ENCODE results near the gene GSTM2.
A peak's percentile ranks its signal among the peaks of the same experiment; 100 is the strongest.

Gene GSTM2

DNA sequence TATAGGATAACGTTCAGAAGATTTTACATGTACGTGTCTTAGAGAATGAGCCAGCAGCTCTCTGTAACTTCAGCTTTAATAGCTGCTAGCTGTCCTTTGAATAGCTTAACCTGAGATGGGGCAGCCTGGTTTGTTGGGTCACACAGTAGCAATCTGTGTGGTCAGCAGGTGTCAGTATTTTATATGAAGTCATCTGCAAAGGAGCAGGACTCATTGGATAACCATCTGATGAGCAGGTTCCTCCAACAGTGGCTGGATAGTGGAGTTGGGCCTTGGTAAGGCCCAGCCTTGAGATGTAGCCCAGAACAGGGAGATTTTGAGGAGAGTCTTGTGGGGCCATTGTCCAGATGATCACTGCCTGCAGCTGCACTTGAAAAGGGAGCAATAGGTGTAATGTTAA lies 50.6 kb downstream of the GSTM2 start:
- H3K4me3 ChIP-seq (ENCODE audit: low read length): no peak overlapping the region
- TF ChIP-seq, protein P1, sequence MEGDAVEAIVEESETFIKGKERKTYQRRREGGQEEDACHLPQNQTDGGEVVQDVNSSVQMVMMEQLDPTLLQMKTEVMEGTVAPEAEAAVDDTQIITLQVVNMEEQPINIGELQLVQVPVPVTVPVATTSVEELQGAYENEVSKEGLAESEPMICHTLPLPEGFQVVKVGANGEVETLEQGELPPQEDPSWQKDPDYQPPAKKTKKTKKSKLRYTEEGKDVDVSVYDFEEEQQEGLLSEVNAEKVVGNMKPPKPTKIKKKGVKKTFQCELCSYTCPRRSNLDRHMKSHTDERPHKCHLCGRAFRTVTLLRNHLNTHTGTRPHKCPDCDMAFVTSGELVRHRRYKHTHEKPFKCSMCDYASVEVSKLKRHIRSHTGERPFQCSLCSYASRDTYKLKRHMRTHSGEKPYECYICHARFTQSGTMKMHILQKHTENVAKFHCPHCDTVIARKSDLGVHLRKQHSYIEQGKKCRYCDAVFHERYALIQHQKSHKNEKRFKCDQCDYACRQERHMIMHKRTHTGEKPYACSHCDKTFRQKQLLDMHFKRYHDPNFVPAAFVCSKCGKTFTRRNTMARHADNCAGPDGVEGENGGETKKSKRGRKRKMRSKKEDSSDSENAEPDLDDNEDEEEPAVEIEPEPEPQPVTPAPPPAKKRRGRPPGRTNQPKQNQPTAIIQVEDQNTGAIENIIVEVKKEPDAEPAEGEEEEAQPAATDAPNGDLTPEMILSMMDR (IDR thresholded peaks at IDR 0.05; ENCODE audit: insufficient read depth, low read depth, low read length, missing control alignments): no peak
- DNase-seq (ENCODE audit: low read depth): no peak

DNA sequence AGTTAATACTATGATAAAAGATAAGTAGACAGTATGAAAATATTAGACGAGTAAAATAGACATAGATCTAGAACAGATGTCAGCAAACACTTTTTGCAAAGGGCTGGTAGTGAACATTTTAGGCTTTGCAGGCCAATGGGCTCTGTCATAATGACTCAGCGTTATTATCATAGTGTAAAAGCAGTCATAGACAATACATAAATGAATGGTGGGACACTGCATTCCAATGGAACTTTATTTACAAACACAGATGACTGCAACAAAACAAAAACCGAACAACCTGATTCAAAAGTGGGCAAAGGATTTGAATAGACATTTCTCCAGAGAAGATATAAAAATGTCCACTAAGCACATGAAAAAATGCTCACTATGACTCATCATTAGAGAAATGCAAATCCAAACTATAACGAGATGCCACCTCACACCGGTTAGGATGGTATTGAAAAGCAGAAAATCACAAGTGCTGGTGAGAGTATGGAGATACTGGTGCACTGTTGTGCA lies 51.5 kb downstream of the GSTM2 start:
- TF ChIP-seq, protein P1 (IDR thresholded peaks at IDR 0.05; ENCODE audit: insufficient read depth, low read depth, low read length, missing control alignments): no peak
- no peak overlapping the region for H3K4me3 ChIP-seq (ENCODE audit: low read length)
- peak; percentile 53 for DNase-seq (ENCODE audit: low read depth)

DNA sequence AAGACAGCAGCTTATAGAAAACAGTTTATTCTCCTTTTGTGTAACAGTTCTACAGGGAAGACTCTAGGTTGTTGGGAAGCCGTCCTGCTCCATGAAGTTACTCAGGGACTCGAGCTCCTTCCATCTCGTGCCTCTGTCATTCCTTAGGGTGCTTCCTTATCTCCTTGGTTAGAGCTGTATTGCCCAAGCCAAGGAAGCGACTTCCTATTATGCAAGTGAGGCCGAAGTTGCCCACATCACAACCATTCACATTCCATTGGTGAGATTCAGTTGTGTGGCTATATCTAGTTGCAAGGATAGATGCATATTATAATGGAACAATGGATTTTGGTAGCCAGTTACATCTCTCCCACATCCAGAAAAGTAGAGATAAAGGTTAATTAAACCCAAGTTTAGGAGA lies 53.2 kb downstream of the GSTM2 start:
- TF ChIP-seq, protein P1 (IDR thresholded peaks at IDR 0.05; ENCODE audit: insufficient read depth, low read depth, low read length, missing control alignments): no peak
- no peak for DNase-seq (ENCODE audit: low read depth)
- no peak overlapping the region for H3K4me3 ChIP-seq (ENCODE audit: low read length)

- no peak overlapping the region for H3K4me3 ChIP-seq (ENCODE audit: low read length)
- TF ChIP-seq, protein P1 (IDR thresholded peaks at IDR 0.05; ENCODE audit: insufficient read depth, low read depth, low read length, missing control alignments): no peak
- DNase-seq (ENCODE audit: low read depth): no peak
Observed at GRCh38 chr1:109721971-109722370, 54.1 kb downstream of the GSTM2 start.

DNA sequence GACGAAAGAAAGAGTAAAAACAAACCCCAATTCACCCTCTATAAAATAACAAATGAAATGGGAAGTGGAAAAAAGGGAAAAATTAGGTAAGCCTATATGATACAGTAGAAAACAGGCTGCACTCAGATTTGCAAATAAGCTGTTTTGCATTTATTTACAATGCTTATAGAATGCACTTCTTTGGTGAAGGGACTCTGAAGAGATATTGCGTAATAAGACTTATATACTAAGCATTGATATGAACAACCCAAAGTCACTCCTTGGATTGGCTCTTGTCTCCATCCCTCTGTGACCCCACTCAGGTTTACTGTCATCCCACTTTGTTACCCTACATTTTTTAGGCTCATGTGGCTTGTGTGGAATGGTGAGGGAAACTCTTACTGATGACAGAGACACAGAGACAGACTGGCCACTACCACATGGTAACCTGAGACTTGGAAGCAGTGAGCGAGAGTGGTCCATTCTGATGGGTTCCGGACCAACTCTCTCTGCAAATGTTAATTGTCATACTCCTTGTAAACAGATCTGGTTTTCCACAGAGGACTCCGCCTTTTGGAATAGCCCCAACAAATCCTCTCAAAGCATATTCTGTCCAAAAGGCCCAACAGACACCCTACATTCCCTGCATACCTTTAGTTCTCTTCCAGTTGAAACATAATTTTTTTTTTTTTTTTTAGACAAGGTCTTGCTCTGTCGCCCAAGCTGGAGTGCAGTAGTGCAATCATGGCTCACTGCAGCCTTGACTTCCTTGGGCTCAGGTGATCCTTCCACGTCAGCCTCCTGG lies 55.2 kb downstream of the GSTM2 start:
- H3K4me3 ChIP-seq (ENCODE audit: low read length): no peak overlapping the region
- no peak for DNase-seq (ENCODE audit: low read depth)
- TF ChIP-seq, protein P1 (IDR thresholded peaks at IDR 0.05; ENCODE audit: insufficient read depth, low read depth, low read length, missing control alignments): no peak
